ENCODE data around the gene SLC35F4.
"Not testable (repeated sequence)": the region's sequence is repeated elsewhere in the genome, so short reads cannot be mapped to it uniquely, and the experiment has no call there.

Gene SLC35F4

GRCh38 chr14:57725399-57726077 lies 140.4 kb downstream of the SLC35F4 start:
- DNase-seq (ENCODE audit: low read depth in 2 of 2): no peak

- not testable (repeated sequence) for DNase-seq (ENCODE audit: low read depth in 2 of 2)
Observed at GRCh38 chr14:57722141-57722540, 143.8 kb downstream of the SLC35F4 start.

GRCh38 chr14:57714487-57714931 lies 151.4 kb downstream of the SLC35F4 start:
- no peak for DNase-seq (ENCODE audit: low read depth in 2 of 2)

- no peak for DNase-seq (ENCODE audit: low read depth in 2 of 2)
Observed at GRCh38 chr14:57712698-57713097, 153.2 kb downstream of the SLC35F4 start.

GRCh38 chr14:57712102-57712501 lies 153.8 kb downstream of the SLC35F4 start:
- DNase-seq (ENCODE audit: low read depth in 2 of 2): no peak

- DNase-seq (ENCODE audit: low read depth in 2 of 2): no peak
Observed at GRCh38 chr14:57709909-57710308, 156.0 kb downstream of the SLC35F4 start.

- DNase-seq (ENCODE audit: low read depth in 2 of 2): not testable (repeated sequence)
Observed at GRCh38 chr14:57709086-57709485, 156.8 kb downstream of the SLC35F4 start.

GRCh38 chr14:57707219-57707618 lies 158.7 kb downstream of the SLC35F4 start:
- no peak for DNase-seq (ENCODE audit: low read depth in 2 of 2)

GRCh38 chr14:57704763-57705162 lies 161.1 kb downstream of the SLC35F4 start:
- DNase-seq (ENCODE audit: low read depth in 2 of 2): no peak

- DNase-seq (ENCODE audit: low read depth in 2 of 2): no peak
Observed at GRCh38 chr14:57699947-57700346, 165.9 kb downstream of the SLC35F4 start.

GRCh38 chr14:57692671-57693070 lies 173.2 kb downstream of the SLC35F4 start:
- DNase-seq (ENCODE audit: low read depth in 2 of 2): no peak

- DNase-seq (ENCODE audit: low read depth in 2 of 2): no peak
Observed at GRCh38 chr14:57687416-57687815, 178.5 kb downstream of the SLC35F4 start.

GRCh38 chr14:57686304-57686703 lies 179.6 kb downstream of the SLC35F4 start:
- DNase-seq (ENCODE audit: low read depth in 2 of 2): no peak

- DNase-seq (ENCODE audit: low read depth in 2 of 2): no peak
Observed at GRCh38 chr14:57671021-57671420, 194.9 kb downstream of the SLC35F4 start.

- DNase-seq (ENCODE audit: low read depth in 2 of 2): no peak
Observed at GRCh38 chr14:57660208-57660607, 205.7 kb downstream of the SLC35F4 start.

GRCh38 chr14:57659052-57659451 lies 206.8 kb downstream of the SLC35F4 start:
- DNase-seq (ENCODE audit: low read depth in 2 of 2): no peak

GRCh38 chr14:57657487-57657886 lies 208.4 kb downstream of the SLC35F4 start:
- DNase-seq (ENCODE audit: low read depth in 2 of 2): no peak

- no peak for DNase-seq (ENCODE audit: low read depth in 2 of 2)
Observed at GRCh38 chr14:57656853-57657252, 209.0 kb downstream of the SLC35F4 start.

- DNase-seq (ENCODE audit: low read depth in 2 of 2): no peak
Observed at GRCh38 chr14:57652769-57653168, 213.1 kb downstream of the SLC35F4 start.

GRCh38 chr14:57641776-57642175 lies 224.1 kb downstream of the SLC35F4 start:
- no peak for DNase-seq (ENCODE audit: low read depth in 2 of 2)

GRCh38 chr14:57640036-57640435 lies 225.9 kb downstream of the SLC35F4 start:
- DNase-seq (ENCODE audit: low read depth in 2 of 2): no peak

GRCh38 chr14:57637901-57638300 lies 228.0 kb downstream of the SLC35F4 start:
- DNase-seq (ENCODE audit: low read depth in 2 of 2): no peak

GRCh38 chr14:57634335-57634734 lies 231.6 kb downstream of the SLC35F4 start:
- no peak for DNase-seq (ENCODE audit: low read depth in 2 of 2)

- no peak for DNase-seq (ENCODE audit: low read depth in 2 of 2)
Observed at GRCh38 chr14:57632649-57633048, 233.2 kb downstream of the SLC35F4 start.
